GM12878 (cell line): ENCODE measurements around the gene CDH4. TPM values are rescaled to one million over a fixed set of nuclear protein-coding genes. Genes with fewer than 3 reads are reported as not detected.

Experiments
- ATAC-seq: fragments of 200-7000 bp; cut with Tn5 transposase; 3 replicates; pipeline ENCODE4 v1.9.1; 2020; ENCODE audit warnings: mild to moderate bottlenecking, moderate library complexity
- BruUV-seq: library from RNA; stranded (reverse); fragments of 400-500 nt; replicated peaks from 2 replicates; lab custom pipeline; 2021; lab: Mats Ljungman, UMichigan
- CTCF ChIA-PET: fragments of 300-600 bp; sonication (Branson Sonifier 250); formaldehyde crosslinking; extraction: SDS; loops from one replicate; lab custom pipeline; 2021; ENCODE audit warnings: inconsistent platforms; lab: Yijun Ruan, JAX
- POLR2A ChIA-PET: fragments of 350-600 bp; formaldehyde crosslinking; extraction: SDS; loops from one replicate; lab custom pipeline; 2021; ENCODE audit warnings: inconsistent platforms; lab: Charles Lee
- RAD21 ChIA-PET: fragments of 300-600 bp; sonication (Branson Sonifier 250); formaldehyde crosslinking; loops from one replicate; lab custom pipeline; 2023; ENCODE audit warnings: antibody characterized with exemption; ENCODE audit not compliant: unreplicated experiment; lab: Charles Lee
- SMC1A ChIA-PET: fragments of 300-600 bp; sonication (Branson Sonifier 250); formaldehyde crosslinking; loops from one replicate; lab custom pipeline; 2023; ENCODE audit not compliant: unreplicated experiment, uncharacterized antibody; lab: Charles Lee
- DNase-seq: peaks from one replicate; pipeline ENCODE4 v3.0.0-alpha.2; 2011; ENCODE audit warnings: low read depth, low spot score
- FAIRE-seq: peaks from 3 replicates; lab custom pipeline; 2011; peaks lifted over from hg19 to GRCh38; lab: Jason Lieb, UNC
- H2AFZ ChIP-seq: 2 replicates; pipeline ENCODE4 v1.6.0; 2011; ENCODE audit warnings: low read depth, low read length, control low read depth; ENCODE audit not compliant: control insufficient read depth
- H3K27ac ChIP-seq: 2 replicates; pipeline ENCODE4 v1.5.1; 2011; ENCODE audit warnings: control low read depth; ENCODE audit not compliant: control insufficient read depth, insufficient read depth
- H3K27me3 ChIP-seq, 2 experiments: replicated peaks in 1 of 2; 2 replicates each; pipeline versions ENCODE4 v1.6.0 to v1.6.1; 2011; ENCODE audit warnings: low read length in 1 of 2; ENCODE audit not compliant: control insufficient read depth in 2 of 2, insufficient read depth in 2 of 2
- H3K36me3 ChIP-seq, 2 experiments: 2 replicates each; pipeline ENCODE4 v1.5.1; 2011; ENCODE audit warnings: low read length in 1 of 2; ENCODE audit not compliant: control insufficient read depth in 2 of 2, insufficient read depth in 2 of 2
- H3K4me1 ChIP-seq: 2 replicates; pipeline ENCODE4 v1.6.1; 2011; ENCODE audit warnings: mild to moderate bottlenecking, low read length, moderate library complexity, mixed read lengths; ENCODE audit not compliant: control insufficient read depth, insufficient read depth
- H3K4me2 ChIP-seq: 2 replicates; pipeline ENCODE4 v1.6.0; 2011; ENCODE audit warnings: control low read depth; ENCODE audit not compliant: control insufficient read depth, insufficient read depth
- H3K4me3 ChIP-seq: fragments of 200-600 bp; sonication (generic); 2 replicates; pipeline ENCODE4 v1.5.1; 2016
- H3K79me2 ChIP-seq: 2 replicates; pipeline ENCODE4 v1.6.0; 2011; ENCODE audit warnings: low read length; ENCODE audit not compliant: control insufficient read depth, insufficient read depth
- H3K9ac ChIP-seq: 2 replicates; pipeline ENCODE4 v1.8.0; 2011; ENCODE audit warnings: low read length, control low read depth, mixed read lengths; ENCODE audit not compliant: control insufficient read depth, insufficient read depth
- H3K9me3 ChIP-seq: replicated peaks from 3 replicates; pipeline ENCODE4 v1.5.1; 2011; ENCODE audit warnings: mild to moderate bottlenecking, low read length; ENCODE audit not compliant: control insufficient read depth, insufficient read depth
- H4K20me1 ChIP-seq: 2 replicates; pipeline ENCODE4 v1.6.0; 2011; ENCODE audit not compliant: control insufficient read depth, insufficient read depth
- CEBPZ ChIP-seq: fragments of 150-350 bp; IDR thresholded peaks from 2 replicates; pipeline ENCODE4 v1.6.1; 2016; ENCODE audit warnings: low read depth, low read length
- CHD4 ChIP-seq: fragments of 200-600 bp; sonication (generic); IDR thresholded peaks from 2 replicates; pipeline ENCODE4 v1.6.1; 2016; ENCODE audit warnings: mild to moderate bottlenecking
- WGBS: methylation state at CpG from one replicate; pipeline ENCODE4 v1.1.6; 2016; ENCODE audit warnings: low lambda C conversion rate; ENCODE audit not compliant: insufficient replicate concordance, insufficient coverage; ENCODE audit errors: missing lambda C conversion rate; 5-methylcytosine and 5-hydroxymethylcytosine counted together
- in situ Hi-C: fragments of 300-500 bp; cut with MboI; formaldehyde crosslinking; loops from 9 replicates; pipeline ENCODE4 v1.14.3; 2018; ENCODE audit warnings: mixed read lengths
- intact Hi-C: fragments of 100-400 bp; cut with micrococcal nuclease; formaldehyde crosslinking; loops from one replicate; pipeline ENCODE4 v1.14.2; 2022; ENCODE audit not compliant: unreplicated experiment
- polyA plus RNA-seq, 11 experiments: library from polyadenylated mRNA; depleted of rRNA in 4 of 11; unstranded in 6 of 11; stranded (reverse) in 5 of 11; fragments of >200 nt; fragmentation: Nextera tagmentation in 4 of 11; fragmentation: Illumina TruSeq in 1 of 11; extraction: Ambion mirVana in 4 of 11; extraction: Trizol in 1 of 11; gene quantifications; 1 replicate in 1 of 11; 2 replicates in 10 of 11; pipeline versions ENCODE4 v1.2.1 to v1.2.3, GENCODE V29; 2011 to 2016; ENCODE audit warnings: inconsistent platforms in 2 of 11, missing spikeins in 2 of 11, low read depth in 1 of 11
- total RNA-seq, 4 experiments: library from RNA; depleted of rRNA in 3 of 4; stranded (reverse); fragments of >200 nt in 3 of 4; fragmentation: Illumina TruSeq in 1 of 4; extraction: Trizol in 1 of 4; gene quantifications; 2 replicates each; pipeline versions ENCODE4 v1.2.1 to v1.2.3, GENCODE V29; 2013 to 2021
- TF ChIP-seq, protein P1 (sequence below): IDR thresholded peaks from 2 replicates; pipeline ENCODE4 v1.6.1; 2012; ENCODE audit warnings: low read depth, low read length, improper control_type of control experiment

CDH4 gene
- total and polyA plus RNA-seq, 10 of the 15 experiments (the other 5 are each of a cell fraction or from before 2014, with no cell fraction given) = not detected

DNA sequence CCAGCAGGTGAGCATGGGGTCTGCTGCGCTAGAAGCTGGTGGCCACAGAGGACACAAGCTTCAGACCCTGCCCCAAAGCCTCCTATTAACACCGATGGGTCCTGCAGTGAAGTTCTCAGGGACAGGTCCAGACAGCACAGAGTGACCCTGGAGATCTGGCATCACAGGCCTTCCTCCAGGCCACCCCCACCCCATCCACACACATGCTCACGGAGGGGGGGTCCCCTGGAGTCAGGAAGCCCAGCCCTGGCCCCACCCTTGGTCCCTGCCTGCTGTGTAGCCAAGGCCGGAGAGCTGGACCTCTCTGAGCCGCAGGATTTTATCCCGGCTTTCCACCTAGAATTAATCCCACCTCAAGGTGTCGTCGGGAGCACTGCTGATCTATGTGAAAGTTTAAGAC lies 646.3 kb downstream of the CDH4 start:
- no peaks in the 10 kb centered on the region for H3K4me1 ChIP-seq
- DNase-seq (no peak), FAIRE-seq (no peak), ATAC-seq (no peak)
- no peak overlapping the region for H2AFZ ChIP-seq
- ChIA-PET CTCF (interaction anchor here (0.8 kb wide), 1 partner anchor 14 kb away, joined by 3 read pairs; no protein-coding TSS in a partner anchor), RAD21 (no interaction called here), POLR2A (no interaction called here), SMC1A (interaction anchor here (0.9 kb wide), 1 partner anchor 14 kb away, joined by 3 read pairs; no protein-coding TSS in a partner anchor)
- H3K4me3 ChIP-seq = no peak overlapping the region
- no peak overlapping the region for H3K9ac ChIP-seq
- no peaks in the 10 kb centered on the region for H3K36me3 ChIP-seq
- H3K9me3 ChIP-seq = no peaks in the 10 kb centered on the region
- 39% methylated on average over 8 of the region's 8 CpGs for WGBS
- no peaks in the 10 kb centered on the region for H3K79me2 ChIP-seq
- in situ Hi-C loops (loop anchor here (5.0 kb wide), 1 partner anchor 1841 kb away; no protein-coding TSS in a partner anchor), intact Hi-C loops (loop anchor here (5.0 kb wide), 1 partner anchor 1841 kb away; no protein-coding TSS in a partner anchor)
- no peak overlapping the region for H3K27ac ChIP-seq
- no peak for TF ChIP-seq CHD4
- TF ChIP-seq CEBPZ = no peak
- TF ChIP-seq, protein P1, sequence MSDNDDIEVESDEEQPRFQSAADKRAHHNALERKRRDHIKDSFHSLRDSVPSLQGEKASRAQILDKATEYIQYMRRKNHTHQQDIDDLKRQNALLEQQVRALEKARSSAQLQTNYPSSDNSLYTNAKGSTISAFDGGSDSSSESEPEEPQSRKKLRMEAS = no peak
- no peak overlapping the region for H3K4me2 ChIP-seq
- no peaks in the 10 kb centered on the region for H4K20me1 ChIP-seq
- no TSS peak for BruUV-seq
- H3K27me3 ChIP-seq = no peaks in the 10 kb centered on the region
